ENCODE measurements around the gene KRTAP12-4.
"Not testable (repeated sequence)": the region's sequence is repeated elsewhere in the genome, so short reads cannot be mapped to it uniquely, and the experiment has no call there.

KRTAP12-4 gene

GRCh38 chr21:44699502-44700001 lies 45.1 kb upstream of the KRTAP12-4 start:
- Histone ChIP-seq H3K79me2 (ENCODE audit: low read length) (no peaks in the 10 kb centered on the region), H3K36me3 (replicated peaks; ENCODE audit: low read depth, low read length) (no peaks in the 10 kb centered on the region), H3K27ac (ENCODE audit: low read length) (no peak overlapping the region), H2AFZ (ENCODE audit: low read depth, low read length) (no peak overlapping the region), H4K20me1 (ENCODE audit: insufficient read depth, low read length) (no peaks in the 10 kb centered on the region), H3K4me2 (ENCODE audit: low read length) (no peak overlapping the region), H3K9ac (ENCODE audit: low read length) (no peak overlapping the region), H3K27me3 (ENCODE audit: low read depth, low read length) (no peaks in the 10 kb centered on the region), H3K4me3 (ENCODE audit: low read length) (no peak overlapping the region), H3K9me3 (ENCODE audit: insufficient read depth, low read length) (no peaks in the 10 kb centered on the region), H3K4me1 (ENCODE audit: low read length) (no peaks in the 10 kb centered on the region)
- TF ChIP-seq EZH2phosphoT487 (IDR thresholded peaks at IDR 0.05; ENCODE audit: low read depth) (no peak), CTCF (IDR thresholded peaks at IDR 0.05; ENCODE audit: low read depth, low read length) (no peak)

- Histone ChIP-seq H3K4me1 (ENCODE audit: low read length) (no peaks in the 10 kb centered on the region), H3K4me3 (ENCODE audit: low read length) (no peak overlapping the region)
- TF ChIP-seq EZH2phosphoT487 (IDR thresholded peaks at IDR 0.05; ENCODE audit: low read depth): no peak
- TF ChIP-seq CTCF (IDR thresholded peaks at IDR 0.05; ENCODE audit: low read depth, low read length): no peak
Measured at GRCh38 chr21:44697811-44698734, 43.6 kb upstream of the KRTAP12-4 start.

GRCh38 chr21:44697172-44697810 lies 42.8 kb upstream of the KRTAP12-4 start, which contains the start of gene KRTAP10-12:
Gene KRTAP10-12, plus strand, starts transcription at chr21:44697172. Its CDS starts 30 bp downstream, at chr21:44697202.
- H3K9ac ChIP-seq (ENCODE audit: low read length); H3K4me2 ChIP-seq (ENCODE audit: low read length); H3K4me3 ChIP-seq (ENCODE audit: low read length); H3K27me3 ChIP-seq (ENCODE audit: low read depth, low read length); H3K79me2 ChIP-seq (ENCODE audit: low read length); H3K9me3 ChIP-seq (ENCODE audit: insufficient read depth, low read length); H3K4me1 ChIP-seq (ENCODE audit: low read length); H3K27ac ChIP-seq (ENCODE audit: low read length); H2AFZ ChIP-seq (ENCODE audit: low read depth, low read length); H4K20me1 ChIP-seq (ENCODE audit: insufficient read depth, low read length); H3K36me3 ChIP-seq (replicated peaks; ENCODE audit: low read depth, low read length): not testable (repeated sequence)

More at GRCh38 chr21:44697811-44698734, 43.6 kb upstream of the KRTAP12-4 start:
- H3K27me3 ChIP-seq (ENCODE audit: low read depth, low read length): no peaks in the 10 kb centered on the region
- H2AFZ ChIP-seq (ENCODE audit: low read depth, low read length): no peak overlapping the region
- no peaks in the 10 kb centered on the region for H3K79me2 ChIP-seq (ENCODE audit: low read length)
- H3K4me2 ChIP-seq (ENCODE audit: low read length): no peak overlapping the region
- H3K27ac ChIP-seq (ENCODE audit: low read length): no peak overlapping the region
- no peaks in the 10 kb centered on the region for H3K36me3 ChIP-seq (replicated peaks; ENCODE audit: low read depth, low read length)
- no peaks in the 10 kb centered on the region for H3K9me3 ChIP-seq (ENCODE audit: insufficient read depth, low read length)
- no peaks in the 10 kb centered on the region for H4K20me1 ChIP-seq (ENCODE audit: insufficient read depth, low read length)
- H3K9ac ChIP-seq (ENCODE audit: low read length): no peak overlapping the region

GRCh38 chr21:44696572-44696971 lies 42.1 kb upstream of the KRTAP12-4 start:
- Histone ChIP-seq H3K4me3 (ENCODE audit: low read length) (no peak overlapping the region), H3K79me2 (ENCODE audit: low read length) (no peaks in the 10 kb centered on the region), H2AFZ (ENCODE audit: low read depth, low read length) (no peak overlapping the region), H3K9ac (ENCODE audit: low read length) (no peak overlapping the region), H3K4me2 (ENCODE audit: low read length) (no peak overlapping the region), H3K4me1 (ENCODE audit: low read length) (no peaks in the 10 kb centered on the region), H3K27ac (ENCODE audit: low read length) (no peak overlapping the region), H3K9me3 (ENCODE audit: insufficient read depth, low read length) (no peaks in the 10 kb centered on the region), H3K27me3 (ENCODE audit: low read depth, low read length) (no peaks in the 10 kb centered on the region), H3K36me3 (replicated peaks; ENCODE audit: low read depth, low read length) (no peaks in the 10 kb centered on the region), H4K20me1 (ENCODE audit: insufficient read depth, low read length) (no peaks in the 10 kb centered on the region)
- TF ChIP-seq EZH2phosphoT487 (IDR thresholded peaks at IDR 0.05; ENCODE audit: low read depth): no peak

GRCh38 chr21:44695641-44696040 lies 41.2 kb upstream of the KRTAP12-4 start:
- no peaks in the 10 kb centered on the region for H4K20me1 ChIP-seq (ENCODE audit: insufficient read depth, low read length)
- H3K9me3 ChIP-seq (ENCODE audit: insufficient read depth, low read length): no peaks in the 10 kb centered on the region
- no peaks in the 10 kb centered on the region for H3K4me1 ChIP-seq (ENCODE audit: low read length)
- H3K27ac ChIP-seq (ENCODE audit: low read length): no peak overlapping the region
- TF ChIP-seq EZH2phosphoT487 (IDR thresholded peaks at IDR 0.05; ENCODE audit: low read depth) (no peak), CTCF (IDR thresholded peaks at IDR 0.05; ENCODE audit: low read depth, low read length) (no peak)
- no peak overlapping the region for H3K9ac ChIP-seq (ENCODE audit: low read length)
- H3K79me2 ChIP-seq (ENCODE audit: low read length): no peaks in the 10 kb centered on the region
- no peak overlapping the region for H2AFZ ChIP-seq (ENCODE audit: low read depth, low read length)
- no peak overlapping the region for H3K4me2 ChIP-seq (ENCODE audit: low read length)
- no peak overlapping the region for H3K4me3 ChIP-seq (ENCODE audit: low read length)
- no peaks in the 10 kb centered on the region for H3K36me3 ChIP-seq (replicated peaks; ENCODE audit: low read depth, low read length)
- H3K27me3 ChIP-seq (ENCODE audit: low read depth, low read length): no peaks in the 10 kb centered on the region

Data from OCI-LY3 (cell line).